Stomach (tissue), 9 donors: ENCODE data around the gene MIGA2. TPM values are rescaled to one million over a fixed set of nuclear protein-coding genes. Genes with fewer than 3 reads are reported as not detected.
"Not testable (repeated sequence)": the region's sequence is repeated elsewhere in the genome, so short reads cannot be mapped to it uniquely, and the experiment has no call there.

ENCODE experiments used
- DNase-seq, 2 donors: peaks; one replicate each; pipeline versions ENCODE4 v3.0.0 to v3.0.0-alpha.2; 2013 to 2019
- H3K27ac ChIP-seq, 5 donors: fragments of 200-600 bp in 4 of 5; sonication (generic) in 4 of 5; one replicate each; pipeline ENCODE4 v1.5.1; 2013 to 2019; ENCODE audit warnings: mild to moderate bottlenecking in 1 of 5, moderate library complexity in 1 of 5
- H3K27me3 ChIP-seq, 3 donors: fragments of 200-600 bp; sonication (generic); one replicate each; pipeline ENCODE4 v1.5.1; 2017 to 2019; ENCODE audit warnings: mixed run types in 1 of 3
- H3K36me3 ChIP-seq, 4 donors: fragments of 200-600 bp; sonication (generic); 1 replicate in 3 of 4; 2 replicates in 1 of 4; pipeline ENCODE4 v1.5.1; 2016 to 2019
- H3K4me1 ChIP-seq, 4 donors: fragments of 200-600 bp; sonication (generic); one replicate each; pipeline ENCODE4 v1.5.1; 2016 to 2019
- H3K4me3 ChIP-seq, 4 donors: fragments of 200-600 bp; sonication (generic) in 3 of 4; one replicate each; pipeline ENCODE4 v1.5.1; 2016 to 2019; ENCODE audit warnings: mild to moderate bottlenecking in 1 of 4
- H3K9me3 ChIP-seq, 4 donors: fragments of 200-600 bp; sonication (generic); one replicate each; pipeline ENCODE4 v1.5.1; 2016 to 2019
- EP300 ChIP-seq: sonication (generic); formaldehyde crosslinking; IDR thresholded peaks from one replicate; pipeline ENCODE4 v1.6.1; 2017; ENCODE audit warnings: antibody characterized with exemption
- POLR2A ChIP-seq, 4 donors: fragments of 450-650 bp; IDR thresholded peaks; one replicate each; pipeline ENCODE4 v1.6.1; 2016; ENCODE audit warnings: antibody characterized with exemption in 4 of 4, control low read depth in 2 of 4, mild to moderate bottlenecking in 1 of 4, moderate library complexity in 1 of 4
- POLR2AphosphoS5 ChIP-seq, 3 donors: sonication (generic); formaldehyde crosslinking; IDR thresholded peaks; one replicate each; pipeline ENCODE4 v1.6.1; 2016; ENCODE audit warnings: antibody characterized with exemption in 3 of 3
- WGBS, 5 donors: extraction: QIAGEN DNeasy Blood & Tissue Kit in 3 of 5; methylation state at CpG; one replicate each; pipeline versions ENCODE4 v1.1.5 to v1.1.7; 2013 to 2018; 5-methylcytosine and 5-hydroxymethylcytosine counted together
- intact Hi-C: fragments of 100-400 bp; cut with DNase I; formaldehyde crosslinking; loops from one replicate; pipeline ENCODE4 v1.15.1; 2023; ENCODE audit warnings: low total_unique reads
- polyA plus RNA-seq, 3 donors: library from polyadenylated mRNA; stranded (reverse); fragments of 200-250 nt; gene quantifications; one replicate each; pipeline ENCODE4 v1.2.3, GENCODE V29; 2013
- total RNA-seq, 5 donors: library from RNA; depleted of rRNA; stranded (reverse); fragments of >200 nt; gene quantifications; one replicate each; pipeline versions ENCODE4 v1.1.0 to v1.2.3, GENCODE V29; 2014 to 2016
- TF ChIP-seq, protein P1 (sequence below), 7 experiments: fragments of 450-650 bp in 4 of 7; fragments of 200-600 bp in 3 of 7; sonication (generic) in 3 of 7; IDR thresholded peaks; one replicate each; pipeline ENCODE4 v1.5.1; 2016 to 2019; ENCODE audit warnings: antibody characterized with exemption in 7 of 7, control low read depth in 2 of 7, mild to moderate bottlenecking in 1 of 7
- donor health status: healthy with polysubstance abuse.
- donor health status: Bipolar disorder and iron deficiency.
- donor health status: healthy.

MIGA2 gene
- total and polyA plus RNA-seq, 8 donors = 9.0 to 175 (median 39.5) TPM

DNA sequence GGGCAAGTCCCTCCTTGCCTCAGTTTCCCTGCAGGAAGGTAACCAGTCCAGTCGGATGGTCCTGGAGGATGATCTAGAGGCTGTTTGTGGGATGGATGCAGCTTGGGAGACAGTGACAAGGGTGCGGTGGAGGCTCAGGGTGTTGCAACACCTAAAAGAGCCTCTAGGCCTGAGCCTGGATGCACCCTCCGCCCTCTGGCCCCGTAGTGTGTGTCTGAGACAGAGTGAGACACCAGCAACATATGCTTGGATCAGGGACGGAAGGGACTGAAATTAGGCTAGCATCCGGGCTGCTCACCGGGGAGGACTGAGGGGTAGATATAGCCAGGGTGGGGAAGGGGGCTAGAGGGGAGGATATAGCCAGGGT, 73.1 kb downstream of the MIGA2 start:
- peak overlapping the region; percentile 82 to 98 (median 94) for H3K4me3 ChIP-seq
- H3K4me1 ChIP-seq = peaks cover 32 to 60% (median 47%) of the 10 kb centered on the region in 4 donors
- H3K9me3 ChIP-seq = no peaks in the 10 kb centered on the region
- intact Hi-C loops = no loop called here
- peak overlapping the region in 4 of 5 donors; percentile 94 to 97 (median 96) for H3K27ac ChIP-seq
- peak in 1 of 2 donors; percentile 27 for DNase-seq
- 51 to 87% (median 75%) methylated on average over 7 of the region's 7 CpGs for WGBS, 5 donors
- H3K36me3 ChIP-seq = peaks cover 6 to 33% (median 31%) of the 10 kb centered on the region in 4 donors
- TF ChIP-seq POLR2A (IDR thresholded peaks at IDR 0.05) = no peak
- TF ChIP-seq, protein P1, sequence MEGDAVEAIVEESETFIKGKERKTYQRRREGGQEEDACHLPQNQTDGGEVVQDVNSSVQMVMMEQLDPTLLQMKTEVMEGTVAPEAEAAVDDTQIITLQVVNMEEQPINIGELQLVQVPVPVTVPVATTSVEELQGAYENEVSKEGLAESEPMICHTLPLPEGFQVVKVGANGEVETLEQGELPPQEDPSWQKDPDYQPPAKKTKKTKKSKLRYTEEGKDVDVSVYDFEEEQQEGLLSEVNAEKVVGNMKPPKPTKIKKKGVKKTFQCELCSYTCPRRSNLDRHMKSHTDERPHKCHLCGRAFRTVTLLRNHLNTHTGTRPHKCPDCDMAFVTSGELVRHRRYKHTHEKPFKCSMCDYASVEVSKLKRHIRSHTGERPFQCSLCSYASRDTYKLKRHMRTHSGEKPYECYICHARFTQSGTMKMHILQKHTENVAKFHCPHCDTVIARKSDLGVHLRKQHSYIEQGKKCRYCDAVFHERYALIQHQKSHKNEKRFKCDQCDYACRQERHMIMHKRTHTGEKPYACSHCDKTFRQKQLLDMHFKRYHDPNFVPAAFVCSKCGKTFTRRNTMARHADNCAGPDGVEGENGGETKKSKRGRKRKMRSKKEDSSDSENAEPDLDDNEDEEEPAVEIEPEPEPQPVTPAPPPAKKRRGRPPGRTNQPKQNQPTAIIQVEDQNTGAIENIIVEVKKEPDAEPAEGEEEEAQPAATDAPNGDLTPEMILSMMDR (IDR thresholded peaks at IDR 0.05) = no peak
- no peak for TF ChIP-seq EP300
- TF ChIP-seq POLR2AphosphoS5 (IDR thresholded peaks at IDR 0.05) = no peak
- no peaks in the 10 kb centered on the region for H3K27me3 ChIP-seq

DNA sequence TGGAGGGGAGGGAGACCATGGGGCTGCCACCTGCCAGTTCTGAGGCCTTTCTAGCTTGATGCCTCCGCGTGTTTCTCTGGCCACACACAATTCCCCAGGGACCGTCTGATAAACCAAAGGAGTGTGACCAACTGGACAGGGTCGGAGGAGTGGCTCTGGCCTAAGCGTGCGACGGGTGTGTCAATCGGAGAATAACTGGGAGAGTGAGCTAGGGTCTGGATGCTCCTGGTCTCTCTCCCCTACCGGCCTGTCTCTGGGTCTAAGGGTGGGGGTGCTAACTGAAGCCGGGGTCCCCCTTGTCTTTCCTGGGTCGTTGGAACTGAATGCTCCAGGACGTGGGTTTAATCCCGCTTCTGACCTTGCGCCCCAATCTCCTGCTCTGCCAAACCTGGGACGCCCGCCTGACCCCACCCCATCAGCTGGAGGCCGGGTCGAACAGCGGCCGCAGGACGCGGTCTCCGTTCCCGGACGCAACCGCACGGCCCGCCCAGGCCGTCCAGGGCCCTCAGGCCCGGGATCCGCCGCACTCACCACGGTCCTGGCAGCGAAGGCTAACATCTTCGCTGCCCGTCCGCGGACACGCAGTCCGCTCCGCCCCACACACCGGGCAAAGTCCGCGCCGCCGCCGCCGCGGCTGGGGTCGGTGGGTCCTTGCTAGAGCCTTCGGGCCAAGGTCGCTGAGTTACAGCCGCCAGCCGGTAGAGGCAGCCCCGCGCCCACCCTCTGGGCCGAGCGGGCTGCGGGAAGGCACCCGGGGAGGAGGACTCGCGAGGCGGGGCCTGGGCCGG, 73.7 kb downstream of the MIGA2 start:
- DNase-seq = no peak
- H3K27ac ChIP-seq = peak overlapping the region; percentile 89 to 97 (median 95)
- H3K4me1 ChIP-seq = peaks cover 32 to 66% (median 53%) of the 10 kb centered on the region in 4 donors

DNA sequence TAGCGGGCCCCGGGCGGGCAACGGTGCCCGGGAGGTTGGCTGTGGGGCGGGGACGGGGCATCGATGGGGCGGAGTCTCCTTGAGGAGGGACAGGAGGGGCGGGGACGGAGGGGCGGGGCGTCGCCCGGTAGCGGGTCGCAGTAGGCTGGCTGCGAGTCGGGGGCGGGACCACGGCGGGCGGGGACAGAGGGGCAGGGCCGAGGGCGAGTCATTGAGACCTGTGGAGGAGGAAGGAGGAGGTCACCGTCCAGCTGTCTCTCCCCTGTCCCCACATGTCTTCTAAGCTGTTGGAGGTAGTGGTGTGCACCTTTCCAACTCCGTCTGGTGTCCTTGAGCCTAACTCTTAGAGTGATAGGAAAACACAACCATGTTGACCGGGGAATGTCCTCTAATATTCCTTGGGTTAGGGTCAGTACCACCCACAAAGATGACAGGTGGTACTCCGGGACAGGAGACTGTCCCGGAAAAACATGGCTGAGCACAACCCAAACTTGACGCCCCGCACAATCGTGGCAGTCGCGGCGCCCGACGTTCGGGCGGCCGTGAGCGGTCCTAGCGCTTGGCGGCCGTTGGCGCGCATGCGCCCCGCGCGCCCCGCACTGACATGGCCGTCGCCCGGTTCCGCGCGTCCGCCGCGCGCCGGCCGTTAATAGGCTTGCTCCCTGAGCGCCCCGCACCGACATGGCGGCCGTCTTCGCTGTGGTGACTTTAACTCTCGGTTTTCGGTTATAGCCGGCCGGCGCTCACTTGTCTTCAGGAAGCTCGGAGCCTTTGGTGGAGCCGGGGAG, 74.5 kb downstream of the MIGA2 start, which contains the start of the genes CRAT and PTPA:
Gene CRAT (minus strand): TSS at position 54 of the 788 bp plus-strand sequence. CDS start 284 bp downstream, outside the sequence.
Gene PTPA (plus strand): TSS at position 676 of the 788 bp plus-strand sequence. CDS start 186 bp downstream, outside the sequence.
- intact Hi-C loops = no loop called here
- Histone ChIP-seq H3K4me3 (peak within 1 kb of the TSS; percentile 82 to 98 (median 94)), H3K27ac (peak within 1 kb of the TSS; percentile 94 to 97 (median 95)), H3K27me3 (no peaks in the 10 kb centered on the region), H3K9me3 (no peaks in the 10 kb centered on the region), H3K4me1 (peaks cover 32 to 74% (median 55%) of the 10 kb centered on the region in 4 donors), H3K36me3 (peaks cover 6 to 25% (median 22%) of the 10 kb centered on the region in 4 donors)
- WGBS, 5 donors = 0% methylated on average over 37 to 77 of the region's 77 CpGs
- DNase-seq = peak; percentile 98 to 99
- TF ChIP-seq EP300 = no peak
- TF ChIP-seq POLR2AphosphoS5 (IDR thresholded peaks at IDR 0.05) = peak; percentile 62 to 96 (median 93)
- TF ChIP-seq POLR2A (IDR thresholded peaks at IDR 0.05) = peak in 2 of 4 donors; percentile 90

More for the DNA sequence above, 73.7 kb downstream of the MIGA2 start:
- Histone ChIP-seq H3K4me3 (peak overlapping the region; percentile 82 to 98 (median 94)), H3K9me3 (no peaks in the 10 kb centered on the region), H3K27me3 (no peaks in the 10 kb centered on the region), H3K36me3 (peaks cover 6 to 33% (median 30%) of the 10 kb centered on the region in 4 donors)
- 3 to 31% (median 6%) methylated on average over 9 to 64 of the region's 64 CpGs for WGBS, 5 donors
- intact Hi-C loops = no loop called here
- TF ChIP-seq, protein P1 (IDR thresholded peaks at IDR 0.05) = no peak
- TF ChIP-seq POLR2AphosphoS5 (IDR thresholded peaks at IDR 0.05) = peak in 1 of 3 donors; percentile 4

DNA sequence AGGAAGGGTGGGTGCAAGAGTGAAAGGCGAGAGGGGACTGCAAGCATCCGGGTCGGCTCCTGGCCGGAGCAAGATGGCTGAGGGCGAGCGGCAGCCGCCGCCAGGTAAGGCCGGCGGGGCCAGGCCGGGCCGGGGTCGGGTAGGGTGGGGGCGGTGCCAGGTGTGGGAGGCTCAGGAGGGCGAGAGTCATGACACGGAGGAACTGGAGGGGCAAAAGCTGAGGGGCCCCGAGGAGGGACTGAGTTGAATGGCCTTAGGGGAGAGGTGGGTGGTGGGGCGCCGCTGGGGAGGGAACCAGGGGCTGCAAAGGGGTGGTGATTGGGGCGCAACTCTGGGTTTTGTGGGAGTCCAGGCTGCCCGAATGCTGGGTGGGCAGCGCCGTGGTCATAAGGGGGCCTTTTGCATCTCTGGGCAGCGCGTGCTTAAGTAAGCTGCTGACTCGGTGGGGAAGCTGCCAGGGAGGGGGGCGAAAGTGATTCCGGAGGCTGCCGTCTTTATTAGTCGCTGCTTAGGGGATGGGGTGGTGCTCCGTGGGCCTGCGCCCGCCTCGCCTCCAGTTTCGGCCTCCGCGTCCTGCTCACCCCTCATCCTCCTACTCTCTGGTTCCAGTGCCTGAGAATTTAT, 75.2 kb downstream of the MIGA2 start:
- TF ChIP-seq POLR2A (IDR thresholded peaks at IDR 0.05) (no peak), EP300 (no peak)
- TF ChIP-seq, protein P1 (IDR thresholded peaks at IDR 0.05) = no peak
- intact Hi-C loops = no loop called here
- Histone ChIP-seq H3K27ac (peak overlapping the region; percentile 94 to 97 (median 95)), H3K4me1 (peaks cover 32 to 75% (median 55%) of the 10 kb centered on the region in 4 donors), H3K27me3 (no peaks in the 10 kb centered on the region), H3K36me3 (peaks cover 0 to 18% (median 15%) of the 10 kb centered on the region in 4 donors), H3K4me3 (peak overlapping the region; percentile 82 to 98 (median 94)), H3K9me3 (no peaks in the 10 kb centered on the region)
- peak; percentile 47 to 76 for DNase-seq
- WGBS, 5 donors = 0 to 1% (median 0%) methylated on average over 33 to 37 of the region's 37 CpGs

DNA sequence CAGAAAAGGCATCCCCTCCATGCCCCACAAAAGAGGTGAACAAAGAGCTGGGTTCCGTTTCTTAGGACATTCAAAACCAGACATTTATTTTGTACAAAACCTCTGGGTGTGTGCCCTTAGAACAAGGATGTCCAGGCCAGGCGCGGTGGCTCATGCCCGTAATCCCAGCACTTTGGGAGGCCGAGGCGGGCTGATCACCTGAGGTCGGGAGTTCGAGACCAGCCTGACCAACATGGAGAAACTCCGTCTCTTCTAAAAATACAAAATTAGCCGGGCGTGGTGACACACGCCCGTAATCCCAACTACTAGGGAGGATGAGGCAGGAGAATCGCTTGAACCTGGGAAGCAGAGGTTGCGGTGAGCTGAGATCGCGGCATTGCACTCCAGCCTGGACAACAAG, 76.1 kb downstream of the MIGA2 start:
- peak overlapping the region; percentile 82 to 98 (median 94) for H3K4me3 ChIP-seq
- DNase-seq, H3K27me3 ChIP-seq, H3K9me3 ChIP-seq, intact Hi-C loops, H3K36me3 ChIP-seq: not testable (repeated sequence)
- 85 to 90% (median 88%) methylated on average over 17 of the region's 17 CpGs for WGBS, 5 donors
- peaks cover 32 to 73% (median 55%) of the 10 kb centered on the region in 4 donors for H3K4me1 ChIP-seq
- peak overlapping the region in 2 of 5 donors; percentile 95 to 97 for H3K27ac ChIP-seq
